K562 (cell line): ENCODE measurements around the gene CASP9. TPM values are rescaled to one million over a fixed set of nuclear protein-coding genes. Genes with fewer than 3 reads are reported as not detected.

Experiments
- ATAC-seq: fragments of 200-7000 bp; cut with Tn5 transposase; 3 replicates; pipeline ENCODE4 v1.9.1; 2020; ENCODE audit warnings: moderate library complexity
- BruUV-seq: library from RNA; stranded (reverse); fragments of 400-500 nt; replicated peaks from 2 replicates; lab custom pipeline; 2021; lab: Mats Ljungman, UMichigan
- CTCF ChIA-PET: fragments of 300-600 bp; formaldehyde crosslinking; extraction: SDS; loops from one replicate; lab custom pipeline; 2021; ENCODE audit warnings: low intra/inter-chr PET ratio; lab: Yijun Ruan, JAX
- POLR2A ChIA-PET: fragments of 300-600, 350-650 bp; sonication (Branson Sonifier 250); formaldehyde crosslinking; extraction: SDS; loops from one replicate; lab custom pipeline; 2021; ENCODE audit warnings: antibody characterized with exemption, inconsistent platforms; lab: Yijun Ruan, JAX
- DNase-seq, 4 experiments: peaks; one replicate each; pipeline versions ENCODE4 v3.0.0 to v3.0.0-alpha.2; 2011 to 2018; ENCODE audit warnings: low spot score in 3 of 4, mixed read lengths in 3 of 4; ENCODE audit errors: extremely low read depth in 1 of 4
- FAIRE-seq: peaks from 2 replicates; lab custom pipeline; 2011; peaks lifted over from hg19 to GRCh38; lab: Jason Lieb, UNC
- H2AFZ ChIP-seq: 2 replicates; pipeline ENCODE4 v1.6.0; 2011; ENCODE audit warnings: low read depth, low read length, control low read depth, inconsistent platforms
- H3K27ac ChIP-seq: fragments of 200-600 bp; 3 replicates; pipeline ENCODE4 v1.8.0; 2011; ENCODE audit warnings: low read depth, mild to moderate bottlenecking, control low read depth, inconsistent platforms, low read length, moderate library complexity, mixed read lengths; ENCODE audit errors: extremely low read depth
- H3K27me3 ChIP-seq, 2 experiments: fragments of 300-600 bp in 1 of 2; 2 replicates in 1 of 2; 3 replicates in 1 of 2; pipeline versions ENCODE4 v1.6.0 to v1.8.0; 2011; ENCODE audit warnings: inconsistent platforms in 2 of 2, low read length in 2 of 2, mild to moderate bottlenecking in 1 of 2, mixed read lengths in 1 of 2, moderate library complexity in 1 of 2; ENCODE audit not compliant: control insufficient read depth in 2 of 2, insufficient read depth in 2 of 2
- H3K36me3 ChIP-seq: fragments of 300-600 bp; 3 replicates; pipeline ENCODE4 v1.8.0; 2011; ENCODE audit warnings: mild to moderate bottlenecking, low read length, inconsistent platforms; ENCODE audit not compliant: control insufficient read depth, insufficient read depth
- H3K4me1 ChIP-seq, 2 experiments: fragments of 200-600 bp in 1 of 2; replicated peaks in 1 of 2; 2 replicates in 1 of 2; 3 replicates in 1 of 2; pipeline versions ENCODE4 v1.5.1 to v1.8.0; 2011; ENCODE audit warnings: inconsistent platforms in 2 of 2, low read length in 2 of 2, mild to moderate bottlenecking in 1 of 2, mixed read lengths in 1 of 2, moderate library complexity in 1 of 2; ENCODE audit not compliant: control insufficient read depth in 2 of 2, insufficient read depth in 2 of 2
- H3K4me2 ChIP-seq: 2 replicates; pipeline ENCODE4 v1.6.1; 2011; ENCODE audit warnings: low read length, control low read depth, inconsistent platforms, mixed read lengths; ENCODE audit not compliant: insufficient read depth
- H3K4me3 ChIP-seq: fragments of 200-600 bp; sonication (generic), shearing (Covaris generic); 2 replicates; pipeline ENCODE4 v1.5.1; 2016; ENCODE audit warnings: control low read depth, inconsistent platforms
- H3K79me2 ChIP-seq: fragments of 200-600 bp; 3 replicates; pipeline ENCODE4 v1.8.0; 2011; ENCODE audit warnings: low read length, inconsistent platforms; ENCODE audit not compliant: control insufficient read depth, insufficient read depth
- H3K9ac ChIP-seq, 2 experiments: 2 replicates each; pipeline versions ENCODE4 v1.6.0 to v1.6.1; 2011; ENCODE audit warnings: low read depth in 2 of 2, low read length in 2 of 2, control low read depth in 1 of 2, inconsistent platforms in 1 of 2, mild to moderate bottlenecking in 1 of 2, mixed read lengths in 1 of 2; ENCODE audit not compliant: insufficient read depth in 1 of 2
- H3K9me1 ChIP-seq: one replicate; pipeline ENCODE4 v1.6.0; 2011; ENCODE audit warnings: inconsistent platforms, mild to moderate bottlenecking, low read length, moderate library complexity; ENCODE audit not compliant: control insufficient read depth, insufficient read depth
- H3K9me3 ChIP-seq: replicated peaks from 2 replicates; pipeline ENCODE4 v1.5.1; 2011; ENCODE audit warnings: low read depth, low read length, inconsistent platforms; ENCODE audit not compliant: control insufficient read depth, insufficient read depth
- H4K20me1 ChIP-seq: replicated peaks from 2 replicates; pipeline ENCODE4 v1.6.1; 2011; ENCODE audit warnings: low read length, inconsistent platforms, mixed read lengths; ENCODE audit not compliant: control insufficient read depth, insufficient read depth
- CSDE1 ChIP-seq, 2 experiments: fragments of 450-650 bp; IDR thresholded peaks; 2 replicates each; pipeline ENCODE4 v1.6.1; 2016; ENCODE audit warnings: mild to moderate bottlenecking in 1 of 2
- ELF1 ChIP-seq: fragments of 200-800 bp; sonication (Bioruptor generic); IDR thresholded peaks from 2 replicates; pipeline ENCODE4 v1.6.1; 2016; ENCODE audit warnings: missing genetic modification characterization, missing compliant biosample characterization
- ETV6 ChIP-seq, 3 experiments: fragments of 150-350 bp in 1 of 3; sonication (generic) in 1 of 3; formaldehyde crosslinking in 1 of 3; IDR thresholded peaks; 2 replicates each; pipeline versions ENCODE4 v1.6.1 to v1.8.0; 2014 to 2022; ENCODE audit warnings: borderline replicate concordance in 2 of 3, low read depth in 2 of 3, antibody characterized with exemption in 1 of 3, low read length in 1 of 3, mild to moderate bottlenecking in 1 of 3, missing genetic modification reagents in 1 of 3
- FOXK1 ChIP-seq: sonication (generic); formaldehyde crosslinking; IDR thresholded peaks from 2 replicates; pipeline ENCODE4 v1.8.0; 2022; ENCODE audit warnings: missing genetic modification reagents, mild to moderate bottlenecking, borderline replicate concordance
- FOXM1 ChIP-seq, 2 experiments: fragments of 450-650 bp in 1 of 2; sonication (generic) in 1 of 2; formaldehyde crosslinking in 1 of 2; IDR thresholded peaks; 2 replicates each; pipeline versions ENCODE4 v1.6.1 to v1.9.0; 2017 to 2022; ENCODE audit warnings: low read depth in 2 of 2, mild to moderate bottlenecking in 2 of 2, missing genetic modification reagents in 1 of 2, moderate library complexity in 1 of 2
- NFIC ChIP-seq: fragments of 450-650 bp; IDR thresholded peaks from 2 replicates; pipeline ENCODE4 v1.6.1; 2017; ENCODE audit warnings: mild to moderate bottlenecking, inconsistent platforms
- PATZ1 ChIP-seq: fragments of 250-450 bp; sonication (Bioruptor Pico); IDR thresholded peaks from 2 replicates; pipeline ENCODE4 v1.5.0; 2020; ENCODE audit warnings: mild to moderate bottlenecking, borderline replicate concordance
- SAP30 ChIP-seq: fragments of 200-600 bp; sonication (generic); IDR thresholded peaks from 2 replicates; pipeline ENCODE4 v1.6.1; 2012; ENCODE audit warnings: borderline replicate concordance, low read depth, mild to moderate bottlenecking, moderate library complexity, low read length, control low read depth, inconsistent platforms; ENCODE audit not compliant: insufficient read depth, poor library complexity, severe bottlenecking
- SRSF3 ChIP-seq: fragments of 200-400 bp; formaldehyde crosslinking; IDR thresholded peaks from 2 replicates; pipeline ENCODE4 v1.6.1; 2016; ENCODE audit warnings: mild to moderate bottlenecking, low read length, moderate library complexity; ENCODE audit not compliant: insufficient read depth
- TRIM24 ChIP-seq, 2 experiments: fragments of 450-650 bp; IDR thresholded peaks; 2 replicates each; pipeline ENCODE4 v1.6.1; 2016
- ZC3H11A ChIP-seq: IDR thresholded peaks from 2 replicates; pipeline ENCODE4 v1.6.1; 2012; ENCODE audit warnings: low read depth, low read length, improper control_type of control experiment
- WGBS: fragments of 100-300 bp; shearing (Covaris generic); methylation state at CpG from one replicate; pipeline ENCODE4 v1.1.6; 2016; ENCODE audit warnings: low coverage, mixed read lengths; ENCODE audit not compliant: insufficient coverage; ENCODE audit errors: missing lambda C conversion rate; 5-methylcytosine and 5-hydroxymethylcytosine counted together
- in situ Hi-C: fragments of 300-500 bp; cut with MboI; formaldehyde crosslinking; loops from 4 replicates; pipeline ENCODE4 v1.15.0; 2018; ENCODE audit warnings: inconsistent platforms, mixed read lengths
- intact Hi-C: fragments of 100-400 bp; cut with micrococcal nuclease; formaldehyde crosslinking; loops from 2 replicates; pipeline ENCODE4 v1.14.2; 2022
- polyA plus RNA-seq, 8 experiments: library from polyadenylated mRNA; depleted of rRNA in 4 of 8; stranded (reverse) in 5 of 8; unstranded in 3 of 8; fragments of >200 nt; fragmentation: Nextera tagmentation in 2 of 8; fragmentation: Illumina TruSeq in 1 of 8; extraction: Ambion mirVana in 2 of 8; extraction: Trizol in 1 of 8; gene quantifications; 2 replicates each; pipeline versions ENCODE4 v1.2.1 to v1.2.3, GENCODE V29; 2011 to 2014; ENCODE audit warnings: inconsistent platforms in 1 of 8, missing spikeins in 1 of 8
- total RNA-seq, 7 experiments: library from RNA; depleted of rRNA in 6 of 7; stranded (reverse); fragments of >200 nt in 6 of 7; fragmentation: Illumina TruSeq in 2 of 7; extraction: Trizol in 2 of 7; gene quantifications; 2 replicates each; pipeline versions ENCODE4 v1.2.1 to v1.2.3, GENCODE V29; 2011 to 2021; ENCODE audit warnings: low replicate concordance in 1 of 7
- TF ChIP-seq, protein P1 (sequence below): fragments of 250-450 bp; sonication (Bioruptor Pico); IDR thresholded peaks from 2 replicates; pipeline ENCODE4 v1.5.0; 2020; ENCODE audit warnings: mild to moderate bottlenecking

CASP9 gene
- total and polyA plus RNA-seq, 9 of the 15 experiments (the other 6 are each of a cell fraction or from before 2014, with no cell fraction given): 10.8 to 54.1 (median 30.7) TPM

DNA sequence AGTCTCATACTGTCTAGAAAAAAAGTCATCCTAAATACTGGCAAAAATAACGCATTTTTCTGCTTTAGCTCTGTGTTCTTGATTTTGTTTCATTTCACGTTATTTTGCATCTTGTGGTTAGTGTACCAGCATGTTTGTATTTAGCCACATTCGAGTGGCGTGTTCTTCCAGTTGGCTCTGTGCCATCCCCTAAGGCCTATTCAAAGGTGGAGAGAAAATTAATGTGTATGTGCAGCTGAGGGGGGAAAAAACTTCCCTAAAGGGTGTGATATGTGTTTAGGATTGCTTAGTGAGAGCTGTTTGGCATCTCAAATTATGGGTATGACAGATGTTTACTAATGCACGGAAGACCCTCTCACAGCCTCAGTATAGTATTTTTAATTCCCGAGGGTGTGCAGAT is 14.8 kb upstream of the CASP9 start:
- CTCF ChIA-PET: no interaction called here
- H3K36me3 ChIP-seq: peaks cover 75% of the 10 kb centered on the region

GRCh38 chr1:15531682-15532081 is 7.7 kb upstream of the CASP9 start:
- no peak overlapping the region for H3K4me2 ChIP-seq
- H3K27me3 ChIP-seq: no peaks in the 10 kb centered on the region
- POLR2A ChIA-PET: interaction anchor here (0.6 kb wide), 1 partner anchor 12 kb away, joined by 3 read pairs; no protein-coding TSS in a partner anchor
- H3K27ac ChIP-seq: no peak overlapping the region; the same call in 2 of the 3 replicates
- intact Hi-C loops: no loop called here
- no peaks in the 10 kb centered on the region for H4K20me1 ChIP-seq
- CTCF ChIA-PET: no interaction called here
- peaks cover 59% of the 10 kb centered on the region for H3K36me3 ChIP-seq
- H3K9me3 ChIP-seq: no peaks in the 10 kb centered on the region
- FAIRE-seq (no peak), DNase-seq (no peak), ATAC-seq (no peak)
- H3K4me3 ChIP-seq: no peak overlapping the region
- WGBS: 76% methylated on average over 2 of the region's 2 CpGs
- no TSS peak for BruUV-seq
- in situ Hi-C loops: no loop called here
- H3K9ac ChIP-seq: no peak overlapping the region
- H3K79me2 ChIP-seq: peaks cover 38% of the 10 kb centered on the region
- H2AFZ ChIP-seq: no peak overlapping the region
- no peaks in the 10 kb centered on the region for H3K9me1 ChIP-seq
- H3K4me1 ChIP-seq: peaks cover 0 to 7% of the 10 kb centered on the region in 2 experiments; a peak in 2 of 5 replicates
- TF ChIP-seq SRSF3 (no peak), CSDE1 (IDR thresholded peaks at IDR 0.05) (no peak), FOXM1 (IDR thresholded peaks at IDR 0.05; ENCODE audit: low read depth) (no peak), FOXM1 (CRISPR knock-in tag; IDR thresholded peaks at IDR 0.05; ENCODE audit: low read depth) (no peak), ZC3H11A (no peak), ETV6 (IDR thresholded peaks at IDR 0.05; ENCODE audit: borderline replicate concordance in 1 of 2, low read depth in 2 of 2, low read length in 1 of 2) (no peak), ETV6 (CRISPR knock-in tag; IDR thresholded peaks at IDR 0.05; ENCODE audit: borderline replicate concordance) (no peak), PATZ1 (no peak), FOXK1 (CRISPR knock-in tag) (no peak), SAP30 (no peak), TRIM24 (IDR thresholded peaks at IDR 0.05) (no peak)
- TF ChIP-seq, protein P1, sequence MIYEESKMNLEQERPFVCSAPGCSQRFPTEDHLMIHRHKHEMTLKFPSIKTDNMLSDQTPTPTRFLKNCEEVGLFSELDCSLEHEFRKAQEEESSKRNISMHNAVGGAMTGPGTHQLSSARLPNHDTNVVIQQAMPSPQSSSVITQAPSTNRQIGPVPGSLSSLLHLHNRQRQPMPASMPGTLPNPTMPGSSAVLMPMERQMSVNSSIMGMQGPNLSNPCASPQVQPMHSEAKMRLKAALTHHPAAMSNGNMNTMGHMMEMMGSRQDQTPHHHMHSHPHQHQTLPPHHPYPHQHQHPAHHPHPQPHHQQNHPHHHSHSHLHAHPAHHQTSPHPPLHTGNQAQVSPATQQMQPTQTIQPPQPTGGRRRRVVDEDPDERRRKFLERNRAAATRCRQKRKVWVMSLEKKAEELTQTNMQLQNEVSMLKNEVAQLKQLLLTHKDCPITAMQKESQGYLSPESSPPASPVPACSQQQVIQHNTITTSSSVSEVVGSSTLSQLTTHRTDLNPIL: no peak

More for the DNA sequence above, 14.8 kb upstream of the CASP9 start:
- H3K9ac ChIP-seq: no peak overlapping the region
- H3K4me3 ChIP-seq: no peak overlapping the region
- TF ChIP-seq NFIC: peak; percentile 87
- TF ChIP-seq ELF1 (tag): no peak
- ATAC-seq (no peak), DNase-seq (no peak), FAIRE-seq (no peak)
- H3K27me3 ChIP-seq: no peaks in the 10 kb centered on the region
- in situ Hi-C loops: no loop called here
- no peaks in the 10 kb centered on the region for H3K79me2 ChIP-seq
- no peaks in the 10 kb centered on the region for H3K9me3 ChIP-seq
- peaks cover 12 to 26% of the 10 kb centered on the region in 2 experiments for H3K4me1 ChIP-seq
- H2AFZ ChIP-seq: no peak overlapping the region
- POLR2A ChIA-PET: interaction anchor here (0.8 to 1.3 kb wide), 2 partner anchors 10 to 11 kb away, joined by 3 to 4 read pairs; no protein-coding TSS in a partner anchor
- BruUV-seq: no TSS peak
- no peak overlapping the region for H3K4me2 ChIP-seq
- H3K27ac ChIP-seq: no peak overlapping the region
- intact Hi-C loops: no loop called here
- H4K20me1 ChIP-seq: no peaks in the 10 kb centered on the region
- 82% methylated on average over 6 of the region's 6 CpGs for WGBS
- H3K9me1 ChIP-seq: no peaks in the 10 kb centered on the region
